ENCODE results near the gene USB1. TPM values are rescaled to one million over a fixed set of nuclear protein-coding genes. Genes with fewer than 3 reads are reported as not detected.
A peak's percentile ranks its signal among the peaks of the same experiment; 100 is the strongest.

USB1 gene
- total RNA-seq, 1 donor from 2014 or later: 133 TPM

- no peak overlapping the region for H3K27ac ChIP-seq
- H3K4me3 ChIP-seq: peak overlapping the region; percentile 44 to 57
- intact Hi-C loops (cut with DNase I): no loop called here
- no peak for DNase-seq (ENCODE audit: low spot score in 2 of 2)
- H3K9me3 ChIP-seq: no peaks in the 10 kb centered on the region
- H3K27me3 ChIP-seq: no peaks in the 10 kb centered on the region
- TF ChIP-seq, protein P1, sequence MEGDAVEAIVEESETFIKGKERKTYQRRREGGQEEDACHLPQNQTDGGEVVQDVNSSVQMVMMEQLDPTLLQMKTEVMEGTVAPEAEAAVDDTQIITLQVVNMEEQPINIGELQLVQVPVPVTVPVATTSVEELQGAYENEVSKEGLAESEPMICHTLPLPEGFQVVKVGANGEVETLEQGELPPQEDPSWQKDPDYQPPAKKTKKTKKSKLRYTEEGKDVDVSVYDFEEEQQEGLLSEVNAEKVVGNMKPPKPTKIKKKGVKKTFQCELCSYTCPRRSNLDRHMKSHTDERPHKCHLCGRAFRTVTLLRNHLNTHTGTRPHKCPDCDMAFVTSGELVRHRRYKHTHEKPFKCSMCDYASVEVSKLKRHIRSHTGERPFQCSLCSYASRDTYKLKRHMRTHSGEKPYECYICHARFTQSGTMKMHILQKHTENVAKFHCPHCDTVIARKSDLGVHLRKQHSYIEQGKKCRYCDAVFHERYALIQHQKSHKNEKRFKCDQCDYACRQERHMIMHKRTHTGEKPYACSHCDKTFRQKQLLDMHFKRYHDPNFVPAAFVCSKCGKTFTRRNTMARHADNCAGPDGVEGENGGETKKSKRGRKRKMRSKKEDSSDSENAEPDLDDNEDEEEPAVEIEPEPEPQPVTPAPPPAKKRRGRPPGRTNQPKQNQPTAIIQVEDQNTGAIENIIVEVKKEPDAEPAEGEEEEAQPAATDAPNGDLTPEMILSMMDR (IDR thresholded peaks at IDR 0.05): no peak
- H3K4me1 ChIP-seq: peaks cover 3 to 7% of the 10 kb centered on the region in 2 donors
- no peaks in the 10 kb centered on the region for H3K36me3 ChIP-seq
Measured at GRCh38 chr16:57985204-57986181, 15.7 kb upstream of the USB1 start.

DNA sequence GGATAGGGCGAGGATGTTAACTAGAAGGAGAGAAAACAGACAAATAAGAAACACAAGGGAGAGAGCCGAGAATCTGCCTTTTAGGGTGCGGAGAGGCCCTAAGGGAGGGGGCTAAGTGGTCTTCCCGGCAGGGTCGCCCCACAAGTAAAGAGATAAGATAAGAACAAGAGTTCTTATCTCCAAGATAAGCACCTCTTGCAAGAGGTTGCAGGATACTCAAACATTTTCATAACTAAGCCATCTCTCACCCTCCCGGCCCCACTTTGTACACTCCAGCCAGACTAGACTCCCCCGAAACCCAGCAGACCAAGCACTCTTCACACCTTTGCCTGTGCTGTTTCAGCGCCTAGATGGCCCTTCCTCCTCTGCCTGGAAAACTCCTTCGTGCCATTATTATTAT, 15.0 kb upstream of the USB1 start:
- Histone ChIP-seq H3K27ac (no peak overlapping the region), H3K27me3 (no peaks in the 10 kb centered on the region), H3K36me3 (no peaks in the 10 kb centered on the region), H3K9me3 (no peaks in the 10 kb centered on the region), H3K4me3 (no peak overlapping the region), H3K4me1 (peaks cover 3 to 7% of the 10 kb centered on the region in 2 donors)
- no peak for DNase-seq (ENCODE audit: low spot score in 2 of 2)
- TF ChIP-seq, protein P1 (IDR thresholded peaks at IDR 0.05): no peak
- intact Hi-C loops (cut with DNase I): no loop called here

DNA sequence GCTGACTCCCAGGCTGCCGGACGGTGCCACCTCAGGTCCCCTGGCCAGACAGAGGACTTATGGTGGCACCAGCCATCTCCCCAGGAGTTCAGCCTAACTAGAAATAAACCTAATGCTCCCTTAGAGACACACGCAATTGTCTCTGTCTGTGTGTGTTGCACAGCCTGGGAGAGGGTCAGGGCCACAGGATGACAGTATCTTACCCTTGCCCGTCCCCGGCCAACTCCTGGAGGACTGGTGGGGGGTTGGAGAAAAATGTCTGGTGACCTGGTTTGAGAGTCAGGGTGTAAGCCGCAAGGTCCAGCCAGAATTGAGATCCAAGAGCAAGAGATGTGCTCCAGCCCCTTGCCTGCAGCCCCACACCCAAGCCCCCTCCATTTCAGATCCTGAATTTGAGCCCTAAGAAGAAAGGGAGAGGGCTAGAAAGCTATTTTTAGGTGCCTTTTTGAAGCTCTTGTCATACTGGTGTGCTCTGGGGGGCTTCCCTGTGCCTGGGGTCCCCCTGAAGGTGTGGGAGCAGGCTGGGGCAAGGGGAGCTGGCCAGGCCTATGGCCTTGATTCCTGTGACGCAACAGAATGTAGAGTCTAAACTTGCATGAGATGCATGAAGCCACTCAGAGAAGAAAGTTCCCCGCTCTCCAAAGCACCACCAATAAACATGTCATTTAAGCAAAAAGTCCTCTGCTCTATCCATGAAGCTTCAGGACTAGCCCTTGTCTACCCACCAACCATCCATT, 13.6 kb upstream of the USB1 start:
- intact Hi-C loops (cut with DNase I): no loop called here
- Histone ChIP-seq H3K36me3 (no peaks in the 10 kb centered on the region), H3K4me1 (peaks cover 3 to 7% of the 10 kb centered on the region in 2 donors), H3K27ac (no peak overlapping the region), H3K4me3 (no peak overlapping the region), H3K27me3 (no peaks in the 10 kb centered on the region), H3K9me3 (no peaks in the 10 kb centered on the region)
- TF ChIP-seq, protein P1 (IDR thresholded peaks at IDR 0.05): no peak
- DNase-seq (ENCODE audit: low spot score in 2 of 2): no peak

- Histone ChIP-seq H3K4me1 (peaks cover 3 to 7% of the 10 kb centered on the region in 2 donors), H3K36me3 (peaks cover 2 to 4% of the 10 kb centered on the region in 2 donors), H3K4me3 (no peak overlapping the region), H3K27me3 (no peaks in the 10 kb centered on the region), H3K27ac (no peak overlapping the region), H3K9me3 (no peaks in the 10 kb centered on the region)
- no peak for DNase-seq (ENCODE audit: low spot score in 2 of 2)
- intact Hi-C loops (cut with DNase I): no loop called here
- TF ChIP-seq, protein P1 (IDR thresholded peaks at IDR 0.05): no peak
Measured at GRCh38 chr16:57988929-57989328, 12.3 kb upstream of the USB1 start.

- Histone ChIP-seq H3K9me3 (no peaks in the 10 kb centered on the region), H3K27me3 (no peaks in the 10 kb centered on the region), H3K4me3 (no peak overlapping the region), H3K27ac (no peak overlapping the region), H3K4me1 (no peaks in the 10 kb centered on the region), H3K36me3 (peaks cover 21 to 29% of the 10 kb centered on the region in 2 donors)
- intact Hi-C loops (cut with DNase I): no loop called here
- TF ChIP-seq, protein P1 (IDR thresholded peaks at IDR 0.05): no peak
- no peak for DNase-seq (ENCODE audit: low spot score in 2 of 2)
Measured at GRCh38 chr16:57991551-57992059, 9.6 kb upstream of the USB1 start.

Data from ascending aorta (tissue), 2 donors.